ENCODE data around the gene GGTLC3.
"Not testable (repeated sequence)": the region's sequence is repeated elsewhere in the genome, so short reads cannot be mapped to it uniquely, and the experiment has no call there.

GGTLC3 gene

GRCh38 chr22:18518061-18518460 is at the start of gene GGTLC3:
GGTLC3 (minus strand) TSS chr22:18518161; CDS start chr22:18517897, 264 bp downstream.
- not testable (repeated sequence) for DNase-seq (ENCODE audit: low read depth in 2 of 2)

DNA sequence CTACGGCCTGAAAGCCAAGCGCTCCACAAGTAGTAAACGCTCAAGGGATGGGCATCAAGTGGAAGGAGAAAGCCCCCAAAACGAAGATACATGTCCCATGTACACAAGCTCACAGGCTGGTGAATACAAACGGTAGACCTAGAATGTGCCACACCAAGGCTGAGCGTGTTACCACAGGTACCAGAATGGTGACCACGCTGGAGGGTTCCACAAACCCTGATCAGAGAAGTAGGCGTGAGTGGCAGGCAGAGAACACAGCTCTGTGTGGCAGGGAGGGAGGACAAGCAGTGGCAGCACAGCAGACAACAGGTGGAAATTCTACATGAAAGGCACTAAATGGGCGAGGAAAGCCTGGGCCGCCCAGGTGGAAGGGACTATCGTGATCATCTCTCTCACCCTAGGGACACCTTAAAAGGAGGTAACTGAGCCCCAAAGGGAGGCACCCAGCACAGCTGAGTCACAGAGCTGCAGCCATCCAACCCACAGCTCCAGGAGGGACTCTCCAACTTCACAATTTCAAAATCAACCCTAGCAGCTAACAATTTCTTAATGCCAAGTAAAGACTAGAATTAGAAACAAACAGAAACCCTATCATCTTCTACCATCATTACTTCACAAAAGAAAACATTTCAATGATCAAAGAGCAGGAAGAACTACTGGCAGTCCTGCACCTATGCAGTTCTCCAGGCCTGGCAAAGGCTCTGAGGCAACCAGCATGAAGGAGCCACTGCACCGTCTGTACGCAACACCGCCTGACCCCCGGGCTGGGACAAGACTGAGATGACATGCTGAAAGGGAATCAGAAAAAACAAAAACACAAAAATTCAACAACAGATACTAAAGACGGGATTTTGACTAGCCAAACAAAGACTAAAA is 42.4 kb upstream of the GGTLC3 start:
- DNase-seq (ENCODE audit: low read depth in 2 of 2): not testable (repeated sequence)

GRCh38 chr22:18558939-18559338 is 41.0 kb upstream of the GGTLC3 start:
- DNase-seq (ENCODE audit: low read depth in 2 of 2): not testable (repeated sequence)

- DNase-seq (ENCODE audit: low read depth in 2 of 2): not testable (repeated sequence)
Observed at GRCh38 chr22:18558516-18558915, 40.6 kb upstream of the GGTLC3 start.

DNA sequence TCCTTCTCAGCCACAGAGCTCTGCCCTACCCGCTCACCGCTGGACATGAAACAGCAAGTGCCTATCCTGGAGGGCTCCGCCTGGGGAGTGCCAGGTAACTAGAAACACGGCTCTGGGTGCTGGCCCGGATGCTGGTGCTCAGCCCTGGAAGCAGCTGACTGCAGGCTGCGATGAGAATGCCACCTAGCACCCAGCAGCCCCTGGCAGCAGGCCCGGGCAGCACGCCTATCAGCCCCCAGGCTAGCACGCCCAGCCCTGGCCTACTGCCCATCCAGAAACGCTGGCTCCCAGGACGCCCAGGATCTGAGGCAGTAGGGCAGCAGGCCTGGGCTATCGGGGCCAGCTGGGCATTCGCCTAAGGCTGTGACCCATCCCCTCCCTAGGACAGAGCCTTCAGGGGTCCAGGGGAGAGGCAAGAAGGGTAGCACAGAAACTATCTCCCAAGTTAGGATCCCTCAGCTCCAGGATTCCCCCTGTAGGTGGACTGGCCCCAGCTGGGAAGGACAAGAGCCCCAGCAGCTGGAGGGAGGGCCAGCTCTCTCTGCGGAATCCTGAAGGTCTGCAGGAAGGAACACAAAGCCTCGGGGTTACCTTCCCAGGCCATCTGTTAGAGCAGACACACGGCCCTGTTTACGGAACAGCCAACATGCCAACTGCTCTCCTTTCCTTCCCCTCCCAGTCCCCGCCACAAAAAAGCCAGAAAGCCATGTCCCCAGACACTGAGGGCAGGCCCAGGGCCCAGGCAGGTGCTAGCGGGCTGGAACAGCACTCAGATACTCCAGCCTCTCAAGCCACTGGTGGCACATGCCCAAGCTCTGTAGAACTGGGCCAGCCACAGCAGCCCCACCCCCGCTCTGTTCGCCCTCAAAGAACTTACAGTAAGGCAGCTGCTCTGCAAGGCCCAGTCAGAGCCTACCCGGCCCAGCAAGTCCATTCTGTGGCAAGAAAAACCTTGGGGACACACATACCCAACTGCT is 36.6 kb upstream of the GGTLC3 start:
- DNase-seq (ENCODE audit: low read depth in 2 of 2): not testable (repeated sequence)

- not testable (repeated sequence) for DNase-seq (ENCODE audit: low read depth in 2 of 2)
Observed at GRCh38 chr22:18552839-18553597, 35.1 kb upstream of the GGTLC3 start.

DNA sequence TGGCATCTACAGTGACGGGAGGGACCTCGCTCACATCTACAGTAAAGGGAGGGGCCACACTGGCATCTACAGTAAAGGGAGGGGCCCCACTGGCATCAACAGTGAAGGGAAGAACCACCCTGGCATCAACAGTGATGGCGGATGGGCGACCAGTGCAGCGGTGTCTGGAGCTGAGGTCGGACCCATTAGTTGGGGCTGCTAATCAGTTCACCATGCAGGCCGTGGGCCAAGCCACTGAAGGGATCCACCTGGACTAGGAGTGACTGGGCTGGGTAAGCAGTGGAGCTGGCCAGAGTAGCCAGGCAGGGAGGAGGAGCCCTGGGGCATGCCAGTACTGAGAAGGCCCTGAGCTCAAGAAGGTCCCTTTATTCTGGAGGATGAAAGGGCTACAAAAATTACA is 33.1 kb upstream of the GGTLC3 start:
- DNase-seq (ENCODE audit: low read depth in 2 of 2): not testable (repeated sequence)

- DNase-seq (ENCODE audit: low read depth in 2 of 2): not testable (repeated sequence)
Observed at GRCh38 chr22:18549458-18550179, 31.7 kb upstream of the GGTLC3 start.

GRCh38 chr22:18544615-18545014 is 26.7 kb upstream of the GGTLC3 start:
- DNase-seq (ENCODE audit: low read depth in 2 of 2): not testable (repeated sequence)

DNA sequence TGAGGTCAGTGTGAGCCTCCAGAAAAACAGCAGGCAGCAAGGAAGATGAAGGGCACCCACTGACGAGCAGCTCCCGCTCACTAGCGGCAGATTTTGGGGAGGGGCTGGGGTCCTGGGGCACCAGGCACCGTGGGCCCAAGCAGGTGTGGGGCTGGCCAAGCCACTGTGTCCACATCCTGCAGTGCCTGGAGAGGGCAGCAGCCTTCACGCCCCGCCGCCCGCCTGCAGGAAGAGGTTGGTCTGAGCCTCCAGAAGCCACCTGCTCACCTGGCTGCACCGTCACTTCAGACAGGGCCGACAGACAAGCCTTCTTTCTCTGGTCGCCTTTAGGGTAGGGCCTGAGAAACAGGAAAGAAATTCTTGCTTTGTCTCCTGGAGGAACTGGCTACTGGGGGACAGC is 25.4 kb upstream of the GGTLC3 start:
- DNase-seq (ENCODE audit: low read depth in 2 of 2): not testable (repeated sequence)

GRCh38 chr22:18539994-18540393 is 22.0 kb upstream of the GGTLC3 start:
- not testable (repeated sequence) for DNase-seq (ENCODE audit: low read depth in 2 of 2)

DNA sequence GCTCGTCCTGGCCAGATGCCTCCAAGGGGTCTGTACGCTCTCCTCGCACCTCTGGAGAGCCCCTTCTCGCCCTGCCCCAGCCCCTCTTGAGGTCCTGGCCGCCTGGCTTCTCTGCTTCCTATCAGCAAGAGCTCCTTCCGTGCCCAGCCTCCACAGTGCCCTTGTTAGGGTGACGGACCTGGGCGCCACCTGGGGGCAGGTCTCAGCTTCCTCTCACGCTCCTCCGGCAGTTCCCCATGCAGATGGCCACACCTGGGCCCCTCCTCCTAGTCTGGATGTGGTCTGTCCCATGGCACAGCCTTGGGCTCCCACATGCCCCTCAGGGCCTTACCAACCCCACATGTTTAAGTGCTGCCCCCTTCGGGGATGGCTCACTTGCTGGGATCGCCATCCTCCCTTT is 16.4 kb upstream of the GGTLC3 start:
- not testable (repeated sequence) for DNase-seq (ENCODE audit: low read depth in 2 of 2)

- not testable (repeated sequence) for DNase-seq (ENCODE audit: low read depth in 2 of 2)
Observed at GRCh38 chr22:18533633-18534032, 15.7 kb upstream of the GGTLC3 start.

- not testable (repeated sequence) for DNase-seq (ENCODE audit: low read depth in 2 of 2)
Observed at GRCh38 chr22:18529416-18530145, 11.6 kb upstream of the GGTLC3 start.

GRCh38 chr22:18528597-18529415 is 10.8 kb upstream of the GGTLC3 start:
- DNase-seq (ENCODE audit: low read depth in 2 of 2): peak; percentile 69 to 89

DNA sequence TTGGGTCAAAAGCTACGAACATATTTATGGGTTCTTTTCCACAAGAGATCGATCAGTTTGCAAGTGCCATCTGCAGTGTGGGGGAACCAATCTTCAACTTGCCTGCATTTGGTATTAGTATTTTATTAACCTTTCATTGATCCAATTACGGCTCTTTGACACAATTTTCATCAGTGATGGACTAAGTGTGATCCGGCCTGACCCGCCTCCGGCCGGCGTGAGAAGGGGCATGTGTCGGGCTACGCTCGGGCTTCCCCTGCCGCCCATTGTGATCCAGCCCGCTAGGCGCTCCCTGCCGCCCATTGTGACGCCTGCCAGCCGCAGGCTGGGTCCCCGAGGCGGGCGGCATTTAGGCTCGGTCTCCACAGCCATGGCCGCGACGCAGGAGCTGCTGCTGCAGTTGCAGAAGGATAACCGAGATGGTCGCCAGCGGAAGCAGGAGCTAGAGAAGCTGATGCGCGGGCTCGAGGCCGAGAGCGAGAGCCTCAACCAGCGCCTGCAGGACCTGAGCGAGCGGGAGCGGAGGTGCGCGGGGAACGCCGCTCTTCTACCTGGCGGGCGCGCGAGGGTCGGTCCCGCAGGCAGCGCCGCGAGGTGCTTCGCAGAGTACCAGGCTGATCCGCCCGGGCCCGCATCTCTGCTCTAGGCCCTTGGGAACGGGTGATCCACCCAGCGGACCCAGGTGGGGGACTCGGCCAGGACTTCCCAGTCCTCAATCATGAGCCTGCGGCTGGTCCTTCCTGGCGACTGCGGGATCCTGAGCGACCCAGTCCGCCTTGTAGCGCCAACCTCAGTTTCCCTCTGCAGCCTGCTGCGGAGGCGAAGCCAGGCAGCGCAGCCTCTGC is 10.0 kb upstream of the GGTLC3 start, which contains the start of gene TMEM191B:
TSS of gene TMEM191B (plus strand) at position 51 of the 845 bp plus-strand sequence. CDS start at position 230, 179 bp downstream.
- not testable (repeated sequence) for DNase-seq (ENCODE audit: low read depth in 2 of 2)

DNA sequence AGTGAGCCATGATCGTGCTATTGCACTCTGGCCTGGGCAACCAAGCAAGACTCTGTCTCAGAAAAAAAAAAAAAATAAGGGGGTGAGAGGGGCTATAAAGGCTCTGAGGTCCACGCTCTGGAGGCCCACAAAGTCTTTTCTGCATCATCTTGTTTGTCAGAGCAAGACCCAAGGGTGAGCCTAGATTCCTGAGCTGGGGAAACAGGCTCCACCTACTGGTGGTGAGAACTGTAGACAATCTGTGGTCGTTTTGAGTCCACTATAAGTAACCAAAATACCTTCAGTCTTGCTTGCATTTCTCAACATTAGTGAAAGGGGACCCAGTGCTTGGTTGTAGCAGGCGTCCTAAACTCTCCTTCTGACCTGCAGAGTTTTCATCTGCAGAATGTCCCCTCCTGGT is 5.4 kb upstream of the GGTLC3 start:
- not testable (repeated sequence) for DNase-seq (ENCODE audit: low read depth in 2 of 2)

DNA sequence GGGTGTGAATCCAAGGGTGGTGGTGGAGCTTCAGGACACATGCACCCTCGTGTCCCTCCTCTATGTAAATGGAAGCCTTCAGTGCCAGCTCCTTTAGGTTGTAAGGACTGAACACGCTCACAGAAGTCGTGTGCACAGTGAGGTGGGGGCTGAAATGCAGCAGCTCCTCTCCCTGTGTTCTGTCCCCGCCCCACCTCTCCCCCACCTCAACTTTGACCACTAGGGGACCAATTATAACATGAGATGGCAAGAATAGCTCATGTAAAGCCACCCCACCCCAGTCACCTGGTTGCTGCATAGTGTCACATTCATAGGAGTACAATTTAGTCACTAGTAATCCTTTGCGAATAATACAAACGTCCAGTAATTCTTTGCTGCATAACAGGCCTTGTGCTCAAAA is 4.8 kb upstream of the GGTLC3 start:
- DNase-seq (ENCODE audit: low read depth in 2 of 2): not testable (repeated sequence)
